ENCODE measurements around the gene ECI2.
"Not testable (repeated sequence)": the region's sequence is repeated elsewhere in the genome, so short reads cannot be mapped to it uniquely, and the experiment has no call there.

Gene ECI2

GRCh38 chr6:4109363-4109815 is 26.0 kb downstream of the ECI2 start:
- DNase-seq (ENCODE audit: low spot score in 2 of 2); H3K36me3 Mint-ChIP-seq (ENCODE audit: insufficient read depth); H3K27ac Mint-ChIP-seq (ENCODE audit: low read depth); H3K4me3 Mint-ChIP-seq; H3K4me1 Mint-ChIP-seq; ATAC-seq (replicated peaks; ENCODE audit: extremely low read depth, poor library complexity, severe bottlenecking): not testable (repeated sequence)
- Mint-ChIP-seq H3K27me3 (peaks cover 23% of the 10 kb centered on the region), H3K9me3 (peaks cover 14% of the 10 kb centered on the region)

- no peak overlapping the region for H3K4me3 Mint-ChIP-seq
- peaks cover 17% of the 10 kb centered on the region for H3K27me3 Mint-ChIP-seq
- no peaks in the 10 kb centered on the region for H3K4me1 Mint-ChIP-seq
- ATAC-seq (replicated peaks; ENCODE audit: extremely low read depth, poor library complexity, severe bottlenecking) = no peak
- no peak overlapping the region for H3K27ac Mint-ChIP-seq (ENCODE audit: low read depth)
- H3K36me3 Mint-ChIP-seq (ENCODE audit: insufficient read depth) = no peaks in the 10 kb centered on the region
- no peak for DNase-seq (ENCODE audit: low spot score in 2 of 2)
- peaks cover 11% of the 10 kb centered on the region for H3K9me3 Mint-ChIP-seq
These were observed 26.7 kb downstream of the ECI2 start for GRCh38 chr6:4108561-4109093.

GRCh38 chr6:4107873-4108272 is 27.5 kb downstream of the ECI2 start:
- ATAC-seq (replicated peaks; ENCODE audit: extremely low read depth, poor library complexity, severe bottlenecking) (no peak), DNase-seq (ENCODE audit: low spot score in 2 of 2) (no peak)
- H3K4me1 Mint-ChIP-seq = no peaks in the 10 kb centered on the region
- no peaks in the 10 kb centered on the region for H3K36me3 Mint-ChIP-seq (ENCODE audit: insufficient read depth)
- peaks cover 7% of the 10 kb centered on the region for H3K9me3 Mint-ChIP-seq
- peaks cover 11% of the 10 kb centered on the region for H3K27me3 Mint-ChIP-seq
- no peak overlapping the region for H3K4me3 Mint-ChIP-seq
- H3K27ac Mint-ChIP-seq (ENCODE audit: low read depth) = no peak overlapping the region

- DNase-seq (ENCODE audit: low spot score in 2 of 2) (no peak), ATAC-seq (replicated peaks; ENCODE audit: extremely low read depth, poor library complexity, severe bottlenecking) (no peak)
- H3K4me1 Mint-ChIP-seq = no peaks in the 10 kb centered on the region
- no peaks in the 10 kb centered on the region for H3K9me3 Mint-ChIP-seq
- H3K4me3 Mint-ChIP-seq = no peak overlapping the region
- H3K36me3 Mint-ChIP-seq (ENCODE audit: insufficient read depth) = no peaks in the 10 kb centered on the region
- H3K27ac Mint-ChIP-seq (ENCODE audit: low read depth) = no peak overlapping the region
- peaks cover 2% of the 10 kb centered on the region for H3K27me3 Mint-ChIP-seq
These were observed 29.3 kb downstream of the ECI2 start for GRCh38 chr6:4105980-4106536.

- Mint-ChIP-seq H3K27ac (ENCODE audit: low read depth) (no peak overlapping the region), H3K36me3 (ENCODE audit: insufficient read depth) (no peaks in the 10 kb centered on the region), H3K4me3 (no peak overlapping the region), H3K27me3 (peaks cover 10% of the 10 kb centered on the region), H3K4me1 (no peaks in the 10 kb centered on the region), H3K9me3 (no peaks in the 10 kb centered on the region)
- ATAC-seq (replicated peaks; ENCODE audit: extremely low read depth, poor library complexity, severe bottlenecking) (no peak), DNase-seq (ENCODE audit: low spot score in 2 of 2) (no peak)
These were observed 31.4 kb downstream of the ECI2 start for GRCh38 chr6:4103929-4104328.

- H3K4me1 Mint-ChIP-seq = no peaks in the 10 kb centered on the region
- no peaks in the 10 kb centered on the region for H3K36me3 Mint-ChIP-seq (ENCODE audit: insufficient read depth)
- H3K9me3 Mint-ChIP-seq = no peaks in the 10 kb centered on the region
- peaks cover 10% of the 10 kb centered on the region for H3K27me3 Mint-ChIP-seq
- H3K4me3 Mint-ChIP-seq = no peak overlapping the region
- DNase-seq (ENCODE audit: low spot score in 2 of 2) (no peak), ATAC-seq (replicated peaks; ENCODE audit: extremely low read depth, poor library complexity, severe bottlenecking) (no peak)
- H3K27ac Mint-ChIP-seq (ENCODE audit: low read depth) = no peak overlapping the region
These were observed 32.6 kb downstream of the ECI2 start for GRCh38 chr6:4102687-4103244.

- ATAC-seq (replicated peaks; ENCODE audit: extremely low read depth, poor library complexity, severe bottlenecking) (no peak), DNase-seq (ENCODE audit: low spot score in 2 of 2) (no peak)
- Mint-ChIP-seq H3K9me3 (no peaks in the 10 kb centered on the region), H3K4me1 (no peaks in the 10 kb centered on the region), H3K27ac (ENCODE audit: low read depth) (no peak overlapping the region), H3K36me3 (ENCODE audit: insufficient read depth) (no peaks in the 10 kb centered on the region), H3K27me3 (peaks cover 10% of the 10 kb centered on the region), H3K4me3 (no peak overlapping the region)
These were observed 34.1 kb downstream of the ECI2 start for GRCh38 chr6:4101298-4101697.

- DNase-seq (ENCODE audit: low spot score in 2 of 2) = no peak
- Mint-ChIP-seq H3K27me3 (peaks cover 13% of the 10 kb centered on the region), H3K4me3 (no peak overlapping the region), H3K4me1 (no peaks in the 10 kb centered on the region), H3K36me3 (ENCODE audit: insufficient read depth) (no peaks in the 10 kb centered on the region), H3K9me3 (no peaks in the 10 kb centered on the region), H3K27ac (ENCODE audit: low read depth) (no peak overlapping the region)
- ATAC-seq (replicated peaks; ENCODE audit: extremely low read depth, poor library complexity, severe bottlenecking) = no peak
These were observed 34.7 kb downstream of the ECI2 start for GRCh38 chr6:4100655-4101054.

GRCh38 chr6:4093288-4093687 is 42.1 kb downstream of the ECI2 start:
- ATAC-seq (replicated peaks; ENCODE audit: extremely low read depth, poor library complexity, severe bottlenecking) = no peak

GRCh38 chr6:4091941-4092340 is 43.4 kb downstream of the ECI2 start:
- no peak overlapping the region for H3K4me3 Mint-ChIP-seq
- no peaks in the 10 kb centered on the region for H3K4me1 Mint-ChIP-seq
- no peak for DNase-seq (ENCODE audit: low spot score in 2 of 2)
- no peaks in the 10 kb centered on the region for H3K9me3 Mint-ChIP-seq
- H3K27me3 Mint-ChIP-seq = peaks cover 8% of the 10 kb centered on the region
- no peaks in the 10 kb centered on the region for H3K36me3 Mint-ChIP-seq (ENCODE audit: insufficient read depth)
- no peak overlapping the region for H3K27ac Mint-ChIP-seq (ENCODE audit: low read depth)
- ATAC-seq (replicated peaks; ENCODE audit: extremely low read depth, poor library complexity, severe bottlenecking) = no peak

More at GRCh38 chr6:4093288-4093687, 42.1 kb downstream of the ECI2 start:
- H3K4me1 Mint-ChIP-seq = no peaks in the 10 kb centered on the region
- H3K36me3 Mint-ChIP-seq (ENCODE audit: insufficient read depth) = no peaks in the 10 kb centered on the region
- no peaks in the 10 kb centered on the region for H3K9me3 Mint-ChIP-seq
- peaks cover 8% of the 10 kb centered on the region for H3K27me3 Mint-ChIP-seq
- H3K27ac Mint-ChIP-seq (ENCODE audit: low read depth) = no peak overlapping the region
- DNase-seq (ENCODE audit: low spot score in 2 of 2) = no peak
- H3K4me3 Mint-ChIP-seq = no peak overlapping the region

GRCh38 chr6:4090043-4090442 is 45.3 kb downstream of the ECI2 start:
- H3K4me3 Mint-ChIP-seq; H3K27ac Mint-ChIP-seq (ENCODE audit: low read depth); H3K9me3 Mint-ChIP-seq; H3K36me3 Mint-ChIP-seq (ENCODE audit: insufficient read depth); H3K27me3 Mint-ChIP-seq; H3K4me1 Mint-ChIP-seq; ATAC-seq (replicated peaks; ENCODE audit: extremely low read depth, poor library complexity, severe bottlenecking); DNase-seq (ENCODE audit: low spot score in 2 of 2): not testable (repeated sequence)

GRCh38 chr6:4088704-4089103 is 46.7 kb downstream of the ECI2 start:
- no peak for DNase-seq (ENCODE audit: low spot score in 2 of 2)
- Mint-ChIP-seq H3K36me3 (ENCODE audit: insufficient read depth) (no peaks in the 10 kb centered on the region), H3K4me1 (no peaks in the 10 kb centered on the region), H3K27me3 (no peaks in the 10 kb centered on the region), H3K4me3 (no peak overlapping the region), H3K27ac (ENCODE audit: low read depth) (no peak overlapping the region), H3K9me3 (no peaks in the 10 kb centered on the region)
- no peak for ATAC-seq (replicated peaks; ENCODE audit: extremely low read depth, poor library complexity, severe bottlenecking)

- H3K27ac Mint-ChIP-seq (ENCODE audit: low read depth) = no peak overlapping the region
- H3K27me3 Mint-ChIP-seq = no peaks in the 10 kb centered on the region
- H3K4me3 Mint-ChIP-seq = no peak overlapping the region
- H3K4me1 Mint-ChIP-seq = no peaks in the 10 kb centered on the region
- H3K9me3 Mint-ChIP-seq = no peaks in the 10 kb centered on the region
- no peak for DNase-seq (ENCODE audit: low spot score in 2 of 2)
- ATAC-seq (replicated peaks; ENCODE audit: extremely low read depth, poor library complexity, severe bottlenecking) = no peak
- no peaks in the 10 kb centered on the region for H3K36me3 Mint-ChIP-seq (ENCODE audit: insufficient read depth)
These were observed 50.1 kb downstream of the ECI2 start for GRCh38 chr6:4085332-4085700.
